GM12873 (cell line): ENCODE data around the gene ARMC3.

Source experiments
- TF ChIP-seq, protein P1 (sequence below): IDR thresholded peaks from 2 replicates; pipeline ENCODE4 v1.5.1; 2012; ENCODE audit warnings: low read depth, mild to moderate bottlenecking, moderate library complexity, low read length, control low read depth; ENCODE audit not compliant: insufficient read depth; ENCODE audit errors: missing control alignments

Gene ARMC3

DNA sequence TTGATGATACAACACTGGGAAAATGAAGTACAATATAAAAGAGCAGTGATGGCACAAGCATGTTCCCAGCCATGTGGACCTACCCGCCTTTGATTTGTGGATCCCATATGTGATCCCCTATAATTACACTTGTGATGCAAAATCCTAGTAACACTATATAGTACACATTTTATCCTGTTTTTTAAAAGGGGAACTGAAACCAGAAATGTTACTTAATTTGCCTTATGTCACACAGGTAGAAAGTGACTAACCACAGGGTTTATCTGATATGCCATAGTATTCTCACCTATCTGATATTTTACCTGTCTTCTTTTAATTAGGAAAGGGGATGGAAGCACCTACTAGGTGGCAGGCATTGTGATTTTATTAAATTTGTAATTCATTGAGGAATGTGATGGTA lies 35.0 kb downstream of the ARMC3 start:
- TF ChIP-seq, protein P1, sequence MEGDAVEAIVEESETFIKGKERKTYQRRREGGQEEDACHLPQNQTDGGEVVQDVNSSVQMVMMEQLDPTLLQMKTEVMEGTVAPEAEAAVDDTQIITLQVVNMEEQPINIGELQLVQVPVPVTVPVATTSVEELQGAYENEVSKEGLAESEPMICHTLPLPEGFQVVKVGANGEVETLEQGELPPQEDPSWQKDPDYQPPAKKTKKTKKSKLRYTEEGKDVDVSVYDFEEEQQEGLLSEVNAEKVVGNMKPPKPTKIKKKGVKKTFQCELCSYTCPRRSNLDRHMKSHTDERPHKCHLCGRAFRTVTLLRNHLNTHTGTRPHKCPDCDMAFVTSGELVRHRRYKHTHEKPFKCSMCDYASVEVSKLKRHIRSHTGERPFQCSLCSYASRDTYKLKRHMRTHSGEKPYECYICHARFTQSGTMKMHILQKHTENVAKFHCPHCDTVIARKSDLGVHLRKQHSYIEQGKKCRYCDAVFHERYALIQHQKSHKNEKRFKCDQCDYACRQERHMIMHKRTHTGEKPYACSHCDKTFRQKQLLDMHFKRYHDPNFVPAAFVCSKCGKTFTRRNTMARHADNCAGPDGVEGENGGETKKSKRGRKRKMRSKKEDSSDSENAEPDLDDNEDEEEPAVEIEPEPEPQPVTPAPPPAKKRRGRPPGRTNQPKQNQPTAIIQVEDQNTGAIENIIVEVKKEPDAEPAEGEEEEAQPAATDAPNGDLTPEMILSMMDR: no peak

DNA sequence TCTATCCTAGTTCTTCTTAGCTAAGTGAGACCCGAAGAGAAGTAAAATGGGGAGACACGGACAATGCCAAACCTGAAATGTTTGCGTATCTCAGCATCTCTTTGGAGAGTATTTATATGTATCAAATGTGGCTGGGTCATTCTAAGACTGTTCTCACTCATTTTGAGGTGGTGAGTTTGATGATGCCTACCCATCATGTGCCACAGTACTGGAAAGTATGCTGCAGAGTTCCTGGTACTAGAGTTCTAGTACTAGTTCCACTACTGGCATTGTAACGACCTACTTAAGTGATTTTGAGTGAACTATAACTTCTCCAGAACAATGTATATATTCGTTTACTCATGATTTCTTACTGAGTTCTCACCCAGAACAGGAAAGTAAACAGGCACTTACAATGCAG lies 41.9 kb downstream of the ARMC3 start:
- TF ChIP-seq, protein P1: no peak

DNA sequence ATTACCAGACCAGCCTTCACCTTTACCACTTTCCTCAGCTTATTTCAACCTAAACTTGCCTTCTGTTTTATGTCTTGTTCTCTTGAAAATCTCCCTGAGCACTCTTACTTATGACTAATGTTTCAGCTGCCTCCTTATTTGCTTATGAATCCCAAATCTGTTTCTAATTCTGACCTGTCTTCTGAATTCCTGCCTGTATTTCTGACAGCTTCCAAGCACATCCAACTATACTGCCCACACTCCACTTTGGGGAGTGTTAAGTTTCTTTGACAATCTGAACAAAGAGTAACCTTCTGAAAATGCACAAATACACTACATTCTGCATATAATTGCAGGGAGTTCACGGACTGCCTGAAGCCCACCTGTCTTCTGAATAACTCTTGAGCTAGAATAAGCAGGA lies 48.7 kb downstream of the ARMC3 start:
- TF ChIP-seq, protein P1: no peak

DNA sequence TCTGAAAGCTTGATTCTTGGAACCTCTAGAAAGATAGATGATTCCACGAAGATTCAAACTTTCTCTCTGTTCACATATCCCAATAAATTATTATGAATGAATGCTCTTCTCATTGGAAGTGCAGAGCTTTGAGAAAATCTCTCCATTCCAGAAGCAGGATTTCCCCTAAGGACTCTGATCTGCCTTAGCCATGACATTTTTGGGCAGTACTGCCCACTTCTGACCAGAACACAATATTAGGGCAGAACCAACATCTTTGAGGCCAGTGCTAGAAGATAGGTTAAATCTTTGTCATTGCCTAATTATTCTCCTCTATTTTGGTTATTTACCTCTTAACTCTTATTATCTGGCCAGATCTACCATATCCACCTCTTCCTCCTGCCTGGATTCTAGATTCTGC lies 49.9 kb downstream of the ARMC3 start:
- TF ChIP-seq, protein P1: no peak

DNA sequence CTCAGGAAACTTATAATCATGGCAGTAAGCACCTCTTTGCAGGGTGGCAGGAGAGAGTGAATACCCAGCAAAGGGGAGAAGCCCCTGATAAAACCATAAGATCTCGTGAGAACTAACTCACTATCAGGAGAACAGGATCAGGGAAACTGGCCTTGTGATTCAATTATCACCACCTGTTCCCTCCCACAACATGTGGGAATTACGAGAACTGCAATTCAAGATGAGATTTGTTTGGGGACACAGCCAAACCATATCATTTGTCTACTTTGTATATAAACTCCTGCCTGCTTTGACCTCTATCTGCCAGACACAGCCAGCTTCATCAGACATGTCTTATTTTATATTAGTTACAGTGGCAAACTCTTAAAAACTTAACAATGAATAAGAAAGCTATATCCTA lies 50.4 kb downstream of the ARMC3 start:
- TF ChIP-seq, protein P1: no peak

DNA sequence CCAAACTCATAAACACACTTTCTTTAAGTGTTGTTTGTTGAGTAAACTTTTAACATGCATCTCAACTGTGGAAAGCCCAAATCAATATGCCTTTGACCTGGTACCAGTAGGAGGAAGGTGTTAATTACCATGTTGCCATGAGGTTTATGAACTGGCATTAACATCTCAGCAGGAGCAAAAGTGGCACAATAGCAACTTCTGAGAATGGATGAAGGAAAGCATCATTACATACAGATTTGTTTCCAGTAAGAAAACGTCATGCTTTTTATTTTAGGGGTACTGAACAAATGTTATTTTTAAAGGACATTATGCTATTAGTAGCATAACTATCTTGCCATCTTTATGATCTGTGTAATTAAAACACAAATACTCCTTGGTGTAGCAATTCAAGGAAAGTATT lies 51.1 kb downstream of the ARMC3 start:
- TF ChIP-seq, protein P1: no peak

DNA sequence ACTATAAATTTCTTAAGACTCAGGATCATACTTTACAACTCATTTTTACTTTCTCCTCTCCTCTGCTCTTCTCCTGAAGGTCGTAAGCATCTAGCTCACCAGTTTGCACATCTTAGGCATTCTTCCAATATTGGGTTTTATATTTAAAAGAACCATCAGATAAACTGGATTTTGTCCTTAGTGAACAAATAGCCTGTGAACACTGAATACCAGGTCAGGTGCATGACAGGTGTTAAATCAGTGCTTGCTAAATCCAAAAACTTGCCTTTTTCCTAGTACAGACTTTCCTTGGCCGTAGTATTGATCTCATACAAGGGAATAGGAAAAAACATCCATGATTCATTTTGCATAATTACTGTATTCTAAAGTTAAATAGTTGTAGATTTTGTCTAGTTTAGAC lies 53.0 kb downstream of the ARMC3 start:
- TF ChIP-seq, protein P1: no peak
